Subcutaneous adipose tissue (tissue), 4 donors: ENCODE results near the gene DTNB. TPM values are rescaled to one million over a fixed set of nuclear protein-coding genes. Genes with fewer than 3 reads are reported as not detected.

ENCODE experiments used
- CTCF ChIP-seq: fragments of 450-650 bp; IDR thresholded peaks from one replicate; pipeline ENCODE4 v1.5.1; 2016; ENCODE audit warnings: low read depth, mild to moderate bottlenecking, control low read depth, antibody characterized with exemption, moderate library complexity
- total RNA-seq, 4 donors: library from RNA; depleted of rRNA; stranded (reverse); fragments of >200 nt; gene quantifications; one replicate each; pipeline ENCODE4 v1.1.0, GENCODE V29; 2016

Gene DTNB
- total RNA-seq, 4 donors from 2014 or later = 4.6 to 11.6 (median 7.3) TPM

GRCh38 chr2:25470806-25471205, 202.6 kb downstream of the DTNB start:
- no peak for TF ChIP-seq CTCF

GRCh38 chr2:25467743-25468142, 205.6 kb downstream of the DTNB start:
- no peak for TF ChIP-seq CTCF

GRCh38 chr2:25462021-25462420, 211.4 kb downstream of the DTNB start:
- TF ChIP-seq CTCF = no peak

GRCh38 chr2:25460261-25460905, 213.0 kb downstream of the DTNB start:
- TF ChIP-seq CTCF = no peak

- no peak for TF ChIP-seq CTCF
Observed at GRCh38 chr2:25454824-25455611, 218.4 kb downstream of the DTNB start.

GRCh38 chr2:25453199-25453905, 220.0 kb downstream of the DTNB start:
- TF ChIP-seq CTCF = no peak

GRCh38 chr2:25448808-25449207, 224.6 kb downstream of the DTNB start:
- TF ChIP-seq CTCF = no peak
